Measurements from ENCODE around the gene EFNA5.
A peak's percentile ranks its signal among the peaks of the same experiment; 100 is the strongest.

The EFNA5 gene

DNA sequence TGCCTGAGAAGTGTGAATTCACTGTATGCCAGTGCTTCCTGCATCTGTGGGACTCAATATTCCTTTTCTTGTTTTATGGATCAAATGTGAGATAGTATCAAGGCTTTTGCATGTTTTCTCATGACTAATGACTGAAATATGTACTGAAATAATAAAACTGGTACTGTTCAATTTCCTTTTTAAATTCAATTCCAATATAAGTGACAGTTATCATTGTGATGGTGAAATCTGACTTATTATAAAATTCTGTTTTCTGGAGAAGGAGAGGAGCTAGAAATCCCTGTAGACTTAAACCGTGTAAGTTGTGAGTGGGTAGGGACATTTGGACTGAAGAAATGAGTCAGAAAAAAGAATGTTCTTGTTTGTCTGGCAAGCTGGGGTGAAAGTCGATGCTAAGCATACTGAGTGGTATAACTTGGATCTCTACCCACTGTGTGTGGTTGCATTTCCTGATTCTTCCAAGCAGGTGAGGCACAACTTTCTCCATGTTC, 245.2 kb downstream of the EFNA5 start:
- DNase-seq (ENCODE audit: low read depth) = peak; percentile 63

GRCh38 chr5:107424491-107424890, 246.2 kb downstream of the EFNA5 start:
- no peak for DNase-seq (ENCODE audit: low read depth)

DNA sequence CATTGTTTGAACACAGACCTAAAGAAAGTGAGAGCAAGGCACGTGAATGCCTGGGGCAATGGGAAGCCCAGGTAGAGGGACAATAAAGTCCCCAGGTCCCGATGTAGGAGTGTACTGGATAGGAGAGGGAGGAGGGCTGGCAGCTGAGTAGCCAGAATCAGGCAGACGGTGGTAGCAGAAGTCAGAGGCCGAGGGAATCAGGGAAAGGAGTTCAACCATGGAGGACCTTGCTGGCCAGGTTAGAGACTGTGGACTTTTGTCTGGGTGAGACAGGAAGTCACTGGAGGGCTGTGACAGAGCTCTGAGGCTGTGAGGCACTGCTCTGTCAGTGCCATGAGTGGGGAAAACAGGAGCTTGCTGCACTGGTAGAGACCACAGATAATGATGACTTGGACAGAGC, 248.2 kb downstream of the EFNA5 start:
- DNase-seq (ENCODE audit: low read depth) = no peak

GRCh38 chr5:107419498-107419897, 251.2 kb downstream of the EFNA5 start:
- DNase-seq (ENCODE audit: low read depth) = no peak

GRCh38 chr5:107418902-107419301, 251.8 kb downstream of the EFNA5 start:
- no peak for DNase-seq (ENCODE audit: low read depth)

DNA sequence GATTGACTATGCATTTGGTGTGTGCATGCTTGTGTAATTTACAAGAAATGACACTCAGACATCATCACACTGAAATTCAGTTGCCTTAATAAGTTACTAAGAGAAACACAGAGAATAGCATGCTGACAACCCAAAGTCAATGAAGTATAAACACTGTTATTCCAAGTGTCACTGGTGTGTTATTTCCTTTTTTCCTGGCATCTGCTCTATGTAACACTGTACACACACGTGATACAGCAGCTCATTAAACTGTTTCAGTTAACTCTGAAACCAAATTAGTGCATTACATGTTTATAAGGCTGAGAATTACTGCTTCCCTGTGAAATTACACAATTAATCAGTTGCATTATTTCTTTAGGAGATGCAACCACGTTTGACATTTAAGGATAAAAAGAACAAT, 252.7 kb downstream of the EFNA5 start:
- no peak for DNase-seq (ENCODE audit: low read depth)

DNA sequence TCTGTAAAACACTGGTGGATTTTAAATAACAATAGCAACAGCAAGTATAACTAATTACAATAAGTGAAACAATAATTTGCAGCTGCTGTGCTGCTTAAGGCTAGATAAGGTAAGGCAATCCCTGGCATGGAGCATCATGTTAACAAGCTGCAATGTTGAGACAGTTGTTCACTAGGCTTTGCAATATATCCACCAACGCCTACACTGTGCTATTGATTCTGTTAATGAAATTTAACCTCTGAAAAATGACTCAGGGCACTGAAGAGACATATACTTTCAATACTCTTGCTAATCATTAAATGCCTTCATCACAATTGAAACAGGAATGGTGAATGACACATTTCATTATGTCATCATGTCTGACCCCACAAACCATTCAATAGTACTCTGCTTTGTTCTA, 255.0 kb downstream of the EFNA5 start:
- no peak for DNase-seq (ENCODE audit: low read depth)

GRCh38 chr5:107414802-107415201, 255.9 kb downstream of the EFNA5 start:
- no peak for DNase-seq (ENCODE audit: low read depth)

DNA sequence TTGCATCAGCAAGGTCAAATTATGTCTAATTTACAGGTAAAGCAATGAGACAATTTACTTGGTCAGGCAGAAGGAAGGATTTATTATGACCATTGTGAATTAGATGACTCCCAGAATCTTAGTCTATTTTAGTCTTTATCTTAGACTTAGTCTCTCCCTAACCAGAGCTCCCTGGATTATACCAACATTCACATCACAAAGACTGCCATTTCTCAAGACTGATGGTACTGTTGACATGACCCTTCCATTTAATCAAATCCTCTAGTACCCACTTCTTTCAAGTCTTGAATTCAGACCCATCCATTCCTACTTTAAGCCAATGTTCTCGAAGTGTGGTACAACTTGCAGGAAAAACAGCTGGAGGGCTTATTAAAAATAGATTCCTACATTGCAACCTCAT, 257.0 kb downstream of the EFNA5 start:
- no peak for DNase-seq (ENCODE audit: low read depth)

DNA sequence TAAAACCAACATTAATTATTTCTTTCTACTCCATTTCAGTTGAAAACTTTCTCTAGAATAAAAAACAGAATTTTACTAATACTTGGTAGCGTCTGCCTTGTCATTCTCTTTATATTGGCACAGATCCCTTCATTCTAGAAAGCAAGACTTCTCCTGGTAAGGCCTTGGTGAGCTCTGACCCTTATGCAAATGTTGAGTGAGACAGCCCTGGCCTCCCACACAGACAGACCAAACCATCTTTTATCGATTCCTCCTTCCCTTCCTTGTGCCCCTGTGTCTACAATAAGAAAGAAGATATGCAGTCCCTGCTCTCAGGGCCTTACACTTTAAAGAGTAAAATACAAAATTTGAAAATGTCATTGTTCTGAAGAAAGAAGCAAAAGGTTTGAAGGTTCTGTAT, 262.2 kb downstream of the EFNA5 start:
- DNase-seq (ENCODE audit: low read depth) = no peak

- DNase-seq (ENCODE audit: low read depth) = no peak
Observed at GRCh38 chr5:107407713-107408298, 262.9 kb downstream of the EFNA5 start.

GRCh38 chr5:107404595-107405374, 266.0 kb downstream of the EFNA5 start:
- DNase-seq (ENCODE audit: low read depth) = no peak

- no peak for DNase-seq (ENCODE audit: low read depth)
Observed at GRCh38 chr5:107403228-107403953, 267.3 kb downstream of the EFNA5 start.

DNA sequence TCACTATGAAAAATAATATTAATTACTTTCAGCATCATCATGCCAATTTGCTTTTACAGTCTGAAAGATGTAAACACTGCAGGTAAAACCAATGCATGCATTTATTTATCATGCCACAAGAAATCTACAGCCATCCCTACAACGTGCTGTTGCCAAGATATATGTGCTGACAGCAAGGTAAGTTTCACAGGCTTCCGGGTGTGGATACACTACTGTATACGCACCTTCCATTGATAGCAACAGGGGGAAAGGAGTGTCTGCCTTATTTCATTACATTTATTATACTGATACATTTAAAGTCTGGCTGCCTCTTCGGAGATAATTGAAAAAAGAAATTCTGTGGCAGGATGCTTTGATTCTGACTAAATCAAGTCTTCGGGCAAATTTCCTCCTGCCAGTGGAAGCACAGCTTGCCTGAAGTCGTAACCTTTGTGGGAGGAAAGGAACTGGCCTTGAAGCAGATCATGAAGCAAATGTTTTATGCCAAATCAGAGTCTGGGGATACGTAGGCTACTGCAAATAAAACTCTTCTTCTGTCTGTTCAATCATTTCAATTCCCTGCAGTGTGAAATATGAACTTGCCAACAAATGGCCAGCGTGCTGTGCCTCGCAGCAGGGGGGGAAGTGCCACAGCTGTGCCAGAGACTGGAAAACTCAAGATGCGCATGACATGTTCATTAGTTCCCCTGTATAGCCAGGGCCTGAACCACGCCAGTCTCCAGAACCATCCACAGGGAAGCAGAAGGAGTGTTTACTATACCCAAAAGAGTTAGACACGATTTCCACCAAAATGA, 268.1 kb downstream of the EFNA5 start:
- no peak for DNase-seq (ENCODE audit: low read depth)

DNA sequence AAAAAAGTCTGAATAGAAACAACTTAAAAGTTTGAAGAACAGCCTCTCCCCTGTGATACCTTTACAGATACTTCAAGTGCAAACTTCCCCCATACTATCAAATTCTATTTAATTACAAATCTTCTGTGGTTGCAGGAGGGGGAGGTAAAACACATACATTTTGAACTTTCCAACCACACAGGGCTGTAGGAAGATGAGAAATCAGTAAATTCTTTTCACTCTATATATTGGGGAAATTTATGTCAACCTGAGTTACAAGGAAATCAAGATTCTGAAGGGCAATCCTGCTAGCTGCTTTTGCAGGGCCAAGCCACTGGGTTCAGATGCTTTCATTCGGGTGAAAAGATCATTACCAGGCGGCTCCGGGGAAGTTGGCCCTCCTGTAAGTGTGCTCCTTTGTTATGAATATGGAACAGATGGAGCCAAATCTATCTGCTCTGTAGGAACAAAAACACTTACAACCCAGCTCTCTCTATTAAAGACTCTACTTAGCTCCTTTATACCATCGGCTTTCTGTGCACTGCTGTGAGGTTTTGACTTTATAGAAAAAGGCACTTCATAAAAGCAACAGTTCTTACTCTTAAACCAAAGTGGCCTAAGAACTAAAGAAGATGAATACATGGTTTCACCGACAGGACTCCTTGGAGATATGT, 269.1 kb downstream of the EFNA5 start:
- DNase-seq (ENCODE audit: low read depth) = no peak

DNA sequence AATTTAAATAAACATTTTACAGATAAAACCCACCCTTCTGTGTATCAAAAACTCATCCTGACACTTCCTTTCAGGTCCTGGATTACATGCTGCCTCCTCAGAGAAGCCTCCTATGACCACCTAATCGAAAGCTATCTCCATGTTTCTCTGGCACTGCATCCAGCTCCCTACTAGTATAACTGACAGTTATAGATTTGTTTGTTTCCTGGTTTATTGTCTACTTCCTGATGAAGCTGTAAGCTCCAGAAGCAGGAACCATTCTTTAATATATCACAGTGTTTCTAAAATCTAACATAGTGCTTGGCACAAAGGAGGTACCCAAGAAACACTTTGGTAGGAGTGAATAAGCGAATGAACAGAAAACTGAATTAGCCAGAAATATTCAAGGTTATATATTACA, 270.4 kb downstream of the EFNA5 start:
- DNase-seq (ENCODE audit: low read depth) = no peak

GRCh38 chr5:107398703-107399102, 272.0 kb downstream of the EFNA5 start:
- no peak for DNase-seq (ENCODE audit: low read depth)

DNA sequence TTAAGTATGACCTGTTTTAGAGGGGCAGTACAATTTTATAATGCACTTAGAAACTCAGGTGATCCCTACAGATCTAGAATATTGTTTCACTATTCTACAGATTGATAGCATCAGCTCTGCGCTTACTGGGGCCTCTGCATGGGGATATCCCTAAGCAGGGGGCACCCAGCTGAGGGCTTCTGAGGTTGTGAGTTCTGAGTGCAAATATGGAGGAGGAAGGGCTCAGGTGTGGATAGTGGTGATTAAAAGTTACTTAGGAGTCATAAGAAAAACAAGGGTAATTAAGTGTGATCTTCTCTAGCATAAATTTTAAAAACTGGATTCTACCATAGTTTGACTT, 274.4 kb downstream of the EFNA5 start:
- DNase-seq (ENCODE audit: low read depth) = no peak

DNA sequence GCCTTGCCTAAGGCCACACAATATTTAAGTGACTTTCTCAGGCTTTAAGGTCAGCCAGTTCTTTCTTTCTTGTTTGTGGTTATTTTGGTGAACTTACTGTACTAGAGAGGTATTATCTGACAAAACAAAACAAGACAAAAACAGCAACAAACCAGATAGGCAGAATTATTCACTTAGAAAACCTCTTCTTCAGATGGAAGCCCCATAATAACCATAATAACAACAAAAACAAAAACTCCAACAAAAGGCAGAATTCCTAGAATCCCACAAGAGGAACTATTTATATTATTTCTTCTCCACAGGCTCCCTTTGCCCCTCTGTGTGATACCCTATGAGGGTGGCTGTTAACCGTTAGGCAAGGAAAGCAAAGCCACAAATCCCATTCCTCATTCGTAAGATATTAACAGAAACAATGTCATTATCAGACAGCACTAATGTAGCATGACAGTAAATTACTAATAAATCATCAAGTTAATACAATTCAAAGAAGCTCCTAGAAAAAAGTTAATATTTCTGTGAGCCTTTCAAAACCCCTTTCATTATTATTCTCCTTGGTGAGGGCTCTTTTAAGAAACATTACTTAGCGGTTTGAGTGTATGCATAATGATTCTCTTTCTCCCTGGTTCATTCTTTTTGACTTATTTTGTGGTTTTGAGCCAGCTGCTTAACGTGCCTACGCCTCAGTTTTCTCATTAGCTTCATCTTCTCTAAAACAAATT, 274.9 kb downstream of the EFNA5 start:
- no peak for DNase-seq (ENCODE audit: low read depth)

DNA sequence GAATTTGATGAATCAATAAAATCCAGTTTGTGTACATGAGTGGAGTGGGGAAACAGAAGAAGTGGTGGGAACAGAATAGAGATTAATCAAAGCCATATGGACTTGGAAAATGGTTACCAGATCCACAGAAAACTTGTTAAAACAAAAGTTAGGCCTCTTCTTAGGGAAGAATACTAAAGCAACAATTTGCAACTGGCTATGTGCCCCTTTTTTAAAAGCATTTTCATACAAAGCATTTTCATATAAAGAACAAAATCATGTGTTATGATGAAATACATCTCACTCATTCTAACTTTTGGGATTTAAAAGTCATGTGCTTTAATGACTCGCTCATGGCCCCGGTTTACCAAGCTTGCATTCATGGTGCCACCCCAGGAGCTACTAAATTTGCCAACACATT, 276.9 kb downstream of the EFNA5 start:
- DNase-seq (ENCODE audit: low read depth) = no peak

- DNase-seq (ENCODE audit: low read depth) = no peak
Observed at GRCh38 chr5:107391787-107392186, 278.9 kb downstream of the EFNA5 start.

Measured in fibroblast of the conjunctiva (primary cell).